GM21515 (cell line): ENCODE results near the gene ZNF710.
"Not testable (repeated sequence)": the region's sequence is repeated elsewhere in the genome, so short reads cannot be mapped to it uniquely, and the experiment has no call there.

ENCODE experiments used
- ATAC-seq: cut with Tn5 transposase; IDR thresholded peaks from one replicate; pipeline ENCODE4 v1.9.1; 2021; ENCODE audit not compliant: unreplicated experiment

The ZNF710 gene, protein sequence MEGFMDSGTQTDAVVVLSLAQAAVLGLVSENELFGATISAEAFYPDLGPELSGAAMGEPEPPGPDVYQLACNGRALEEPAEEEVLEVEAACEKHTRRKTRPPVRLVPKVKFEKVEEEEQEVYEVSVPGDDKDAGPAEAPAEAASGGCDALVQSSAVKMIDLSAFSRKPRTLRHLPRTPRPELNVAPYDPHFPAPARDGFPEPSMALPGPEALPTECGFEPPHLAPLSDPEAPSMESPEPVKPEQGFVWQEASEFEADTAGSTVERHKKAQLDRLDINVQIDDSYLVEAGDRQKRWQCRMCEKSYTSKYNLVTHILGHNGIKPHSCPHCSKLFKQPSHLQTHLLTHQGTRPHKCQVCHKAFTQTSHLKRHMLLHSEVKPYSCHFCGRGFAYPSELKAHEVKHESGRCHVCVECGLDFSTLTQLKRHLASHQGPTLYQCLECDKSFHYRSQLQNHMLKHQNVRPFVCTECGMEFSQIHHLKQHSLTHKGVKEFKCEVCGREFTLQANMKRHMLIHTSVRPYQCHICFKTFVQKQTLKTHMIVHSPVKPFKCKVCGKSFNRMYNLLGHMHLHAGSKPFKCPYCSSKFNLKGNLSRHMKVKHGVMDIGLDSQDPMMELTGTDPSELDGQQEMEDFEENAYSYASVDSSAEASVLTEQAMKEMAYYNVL

DNA sequence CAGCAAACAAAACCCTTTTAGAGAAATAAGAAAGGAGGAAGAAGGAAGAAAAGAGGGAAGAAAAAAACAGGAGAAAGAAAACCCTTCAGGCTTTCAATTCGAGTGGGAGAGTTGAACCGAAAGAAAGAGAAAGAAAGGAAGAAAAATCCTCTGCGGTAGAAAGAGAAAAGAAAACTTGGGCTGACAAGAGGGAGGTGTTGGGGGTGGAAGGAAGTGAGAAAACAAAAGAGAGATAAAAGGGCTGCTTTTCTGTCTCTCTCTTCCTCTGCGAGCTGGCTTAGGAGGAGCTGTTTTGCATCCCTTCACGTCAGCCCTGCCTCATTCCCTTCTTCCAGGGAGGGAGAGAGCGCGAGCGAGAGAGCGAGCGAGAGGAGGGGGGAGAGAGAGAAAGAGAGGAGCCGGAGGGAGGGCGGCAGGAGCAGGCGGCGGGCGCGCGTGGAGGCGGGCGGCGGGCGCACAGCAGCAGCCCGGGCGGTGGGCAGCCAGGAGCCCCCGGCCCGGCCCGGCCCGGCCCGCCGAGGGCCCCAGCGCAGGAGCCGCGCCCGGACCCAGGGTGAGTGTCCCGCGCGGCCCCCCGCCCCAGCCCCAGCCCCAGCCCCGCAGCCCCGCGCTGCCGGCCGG is at the start of gene ZNF710:
TSS of gene ZNF710 (plus strand) at position 263 of the 621 bp plus-strand sequence. CDS start 65,814 bp downstream, outside the sequence.
- ATAC-seq = no peak

DNA sequence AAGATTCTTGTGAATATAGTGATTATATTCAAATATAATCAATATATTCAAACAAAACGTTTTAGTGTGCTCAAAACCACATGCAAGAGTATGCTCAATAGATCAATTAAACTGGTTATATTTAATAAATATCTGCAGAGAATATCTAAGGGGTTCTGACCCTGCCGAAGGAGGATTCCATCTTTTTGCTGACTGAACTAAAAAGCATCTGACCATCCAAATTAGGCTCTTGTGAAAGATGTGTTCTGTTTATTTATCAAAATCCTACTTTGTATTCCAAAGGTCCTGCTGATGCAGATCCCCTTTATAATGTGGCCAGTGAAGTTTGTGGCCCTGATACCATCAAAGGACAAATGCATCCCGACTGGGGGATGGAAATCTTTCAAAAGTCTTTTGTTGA is 46.6 kb upstream of the ZNF710 start:
- no peak for ATAC-seq

DNA sequence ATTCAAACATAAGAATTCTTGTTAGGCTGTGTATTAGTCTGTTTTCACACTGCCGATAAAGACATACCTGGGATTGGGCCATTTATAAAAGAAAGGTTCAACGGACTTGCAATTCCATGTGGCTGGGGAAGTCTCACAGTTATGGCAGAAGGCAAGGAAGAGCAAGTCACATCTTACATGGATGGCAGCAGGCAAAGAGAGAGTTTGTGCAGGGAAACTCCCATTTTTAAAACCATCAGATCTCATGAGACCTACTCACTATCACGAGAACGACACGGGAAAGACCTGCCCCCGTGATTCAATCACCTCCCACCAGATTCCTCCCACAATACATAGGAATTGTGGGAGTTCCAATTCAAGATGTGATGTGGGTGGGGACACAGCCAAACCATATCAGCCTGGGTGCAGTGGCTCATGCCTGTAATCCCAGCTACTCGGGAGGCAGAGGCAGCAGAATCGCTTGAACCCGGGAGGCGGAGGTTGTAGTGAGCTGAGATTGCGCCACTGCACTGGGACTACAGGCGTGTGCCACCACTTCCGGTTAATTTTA is 45.6 kb upstream of the ZNF710 start:
- not testable (repeated sequence) for ATAC-seq

DNA sequence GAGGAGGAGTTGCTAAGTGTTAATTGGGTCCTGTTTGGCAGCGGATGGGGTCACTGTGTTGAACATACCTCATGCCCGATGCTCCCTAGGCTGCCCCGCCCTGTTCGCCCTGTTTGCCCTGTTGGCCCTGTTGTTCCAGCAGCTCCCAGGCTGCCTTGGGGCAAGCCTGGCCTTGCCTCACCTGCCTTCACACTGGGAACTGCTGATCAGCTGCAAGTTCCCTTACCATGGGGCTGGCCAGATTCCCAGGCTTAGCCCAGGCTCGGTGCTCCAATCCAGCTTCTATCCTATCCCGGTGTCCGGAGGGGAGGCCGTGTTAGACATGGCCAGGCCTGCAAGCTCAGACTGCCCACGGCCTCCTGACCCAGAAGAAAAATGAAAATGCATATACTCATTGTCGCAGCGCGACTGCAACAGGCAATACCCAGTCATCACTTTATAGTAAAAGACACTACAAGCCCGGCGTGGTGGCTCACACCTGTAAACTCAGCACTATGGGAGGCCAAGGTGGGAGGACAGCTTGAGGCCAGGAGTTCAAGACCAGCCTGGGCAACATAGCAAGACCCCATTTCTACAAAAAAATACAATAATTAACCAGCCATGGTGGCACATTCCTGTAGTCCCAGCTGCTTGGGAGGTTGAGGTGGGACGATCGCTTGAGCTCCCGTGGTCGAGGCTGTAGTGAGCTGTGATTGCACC is 42.9 kb upstream of the ZNF710 start:
- ATAC-seq = no peak

DNA sequence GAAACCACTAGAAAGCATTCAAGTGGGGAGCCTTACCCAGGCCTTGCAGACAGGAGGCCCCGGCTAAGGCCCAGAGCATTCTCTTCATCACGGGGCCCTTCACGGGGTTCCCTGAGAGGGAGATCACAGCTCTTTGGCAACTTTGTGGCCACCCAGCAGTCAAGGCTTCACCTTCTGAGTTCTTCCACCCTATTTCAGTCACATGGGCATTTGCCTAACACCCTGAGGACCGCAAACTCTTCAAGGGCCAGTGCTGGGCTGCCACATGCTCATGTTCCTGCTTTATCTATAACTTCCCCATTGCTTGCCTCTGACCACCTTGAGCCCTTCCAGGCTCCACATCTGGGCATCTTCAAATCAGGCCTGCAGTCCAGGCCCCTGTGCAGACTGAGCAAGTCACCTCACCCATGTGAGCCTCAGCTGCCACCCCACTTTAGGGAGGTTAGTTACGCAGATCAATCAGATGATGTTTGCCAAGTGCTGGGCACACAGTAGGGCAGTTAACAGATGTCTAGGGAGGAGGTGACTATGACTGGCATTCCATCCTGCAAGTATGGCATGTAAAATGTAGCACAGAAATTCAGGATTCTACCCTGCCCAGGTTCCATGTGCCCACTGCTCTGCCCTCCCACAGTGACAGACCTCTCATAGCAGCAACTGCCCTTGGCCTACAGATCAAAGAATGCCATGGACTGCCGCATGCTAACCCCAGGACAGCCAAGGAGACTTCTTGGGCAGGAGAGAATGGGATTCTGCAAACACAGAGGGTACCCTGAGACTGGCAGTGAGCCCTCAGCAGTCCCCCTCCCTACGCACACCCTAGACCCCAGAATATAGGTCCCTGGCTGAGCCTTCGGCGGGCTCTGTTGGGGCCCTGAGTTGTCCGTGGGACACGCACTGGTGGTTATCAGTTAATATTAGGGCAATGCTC is 37.6 kb upstream of the ZNF710 start:
- no peak for ATAC-seq

DNA sequence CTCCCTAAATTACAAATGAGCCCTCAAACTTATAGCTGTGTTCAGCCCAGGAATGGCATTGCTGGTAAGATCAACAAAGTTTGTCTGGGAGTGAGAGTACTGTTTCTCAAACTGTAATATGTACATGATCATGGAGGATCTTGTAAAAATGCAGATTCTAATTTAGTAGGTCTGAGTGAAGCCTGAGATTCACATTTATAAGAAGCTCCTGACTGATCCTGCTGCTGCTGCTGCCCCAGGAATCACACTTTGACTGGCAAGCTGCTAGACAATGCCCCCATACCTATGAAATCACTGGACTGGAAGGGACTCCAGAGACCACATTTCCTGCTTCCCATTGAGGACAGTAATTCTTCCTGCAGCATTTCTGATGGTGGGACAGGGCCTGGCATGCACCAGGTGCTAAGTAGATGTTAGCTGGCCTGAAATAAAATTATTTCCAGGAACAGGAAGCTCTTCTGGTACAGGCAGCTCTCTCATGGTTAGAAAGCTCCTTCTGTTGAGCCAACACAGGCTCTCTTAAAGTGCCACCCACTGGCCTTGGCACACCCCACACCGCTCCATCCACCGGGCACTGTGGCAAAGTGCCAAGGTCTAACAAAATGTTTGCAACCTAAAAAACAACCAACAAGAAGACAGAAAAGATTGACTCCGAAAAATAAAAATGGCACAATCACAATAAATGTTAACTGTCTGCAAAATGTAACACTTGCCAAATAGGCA is 36.7 kb upstream of the ZNF710 start:
- ATAC-seq = no peak

DNA sequence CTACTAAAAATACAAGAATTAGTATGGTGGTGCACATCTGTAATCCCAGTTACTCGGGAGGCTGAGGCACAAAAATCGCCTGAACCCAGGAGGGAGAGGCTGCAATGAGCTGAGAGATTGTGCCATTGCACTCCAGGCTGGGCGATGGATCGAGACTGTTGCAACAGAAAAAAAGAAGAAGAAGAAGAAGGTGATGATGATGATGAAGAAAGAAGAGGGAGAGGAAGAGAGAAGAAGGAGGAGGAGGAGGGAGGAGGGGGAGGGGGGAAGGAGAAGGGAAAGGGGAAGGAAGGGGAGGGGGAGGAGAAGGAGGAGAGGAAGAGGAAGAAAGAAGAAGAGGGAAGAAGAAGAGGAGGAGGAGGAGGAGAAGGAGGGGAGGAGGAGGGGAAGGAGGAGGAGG is 33.2 kb upstream of the ZNF710 start:
- no peak for ATAC-seq

DNA sequence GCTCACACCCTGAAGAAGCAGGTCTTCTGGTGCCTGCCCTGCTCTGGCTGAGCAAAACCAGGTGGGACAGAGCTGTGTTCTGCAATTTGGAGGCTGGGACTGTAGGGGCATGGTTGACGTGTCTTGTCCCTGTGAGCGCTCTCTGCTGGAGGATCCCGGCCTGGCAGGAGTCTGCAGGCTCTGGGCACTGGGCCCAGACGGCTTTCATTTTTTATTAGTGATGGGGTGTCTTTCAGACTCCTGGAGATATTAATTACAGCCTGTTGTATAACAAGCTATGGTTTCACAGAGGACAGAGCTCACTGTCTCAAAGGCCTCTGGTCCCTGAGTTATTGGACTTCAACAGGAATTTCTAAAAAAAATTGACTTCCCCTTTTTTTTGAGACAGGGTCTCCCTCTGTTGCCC is 29.5 kb upstream of the ZNF710 start:
- ATAC-seq = peak; percentile 87

DNA sequence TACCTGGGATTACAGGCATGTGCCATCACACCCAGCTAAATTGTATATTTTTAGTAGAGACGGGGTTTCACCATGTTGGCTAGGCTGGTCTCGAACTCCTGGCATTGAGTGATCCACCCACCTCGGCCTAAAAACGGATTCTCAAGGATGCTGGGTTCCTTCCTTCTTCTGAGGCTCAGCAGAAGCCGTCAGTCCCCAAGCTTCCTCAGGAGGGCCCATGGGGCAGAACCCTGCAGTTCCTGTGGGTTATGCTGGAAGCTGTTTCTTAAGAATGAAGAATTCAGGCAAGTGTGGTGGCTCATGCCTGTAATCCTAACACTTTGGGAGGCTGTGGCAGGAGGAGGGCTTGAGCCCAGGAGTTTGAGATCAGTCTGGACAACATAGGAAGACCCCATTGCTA is 29.0 kb upstream of the ZNF710 start:
- ATAC-seq = no peak

DNA sequence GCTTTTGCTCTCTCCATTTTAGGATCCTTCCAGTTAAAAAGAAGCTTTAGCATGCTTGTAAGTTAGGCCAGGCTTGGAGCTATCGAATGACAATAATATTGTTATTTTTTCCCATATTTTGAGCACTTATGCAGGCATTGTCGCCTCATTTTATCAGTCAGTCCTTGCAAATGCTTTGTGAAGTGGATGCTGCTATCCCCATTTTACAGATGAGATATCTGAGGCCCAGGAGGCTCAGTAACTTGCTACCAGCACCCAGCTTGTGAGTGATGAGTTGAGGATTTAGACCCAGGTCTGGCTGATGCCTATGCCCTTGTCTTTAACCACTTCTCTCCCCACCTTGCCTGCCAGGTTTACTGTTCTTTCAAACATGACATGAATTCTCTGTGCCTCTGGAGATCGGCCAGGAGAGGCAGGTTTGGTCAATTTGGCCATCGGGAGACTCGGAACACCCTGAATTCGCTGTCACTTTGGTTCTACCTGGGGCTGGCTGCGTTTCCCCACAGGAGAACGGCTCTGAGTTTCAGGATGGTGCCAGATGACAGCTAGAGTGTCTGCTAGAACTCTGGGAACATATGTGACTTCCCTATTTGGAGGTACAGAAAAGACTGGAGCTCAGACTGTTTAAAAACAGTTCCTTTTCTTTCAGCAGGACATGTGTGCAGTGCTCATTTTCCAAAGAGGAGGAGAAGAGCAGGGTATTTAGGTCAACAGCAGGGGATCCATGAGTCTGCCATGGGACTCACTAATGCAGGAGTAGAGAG is 25.5 kb upstream of the ZNF710 start:
- no peak for ATAC-seq

DNA sequence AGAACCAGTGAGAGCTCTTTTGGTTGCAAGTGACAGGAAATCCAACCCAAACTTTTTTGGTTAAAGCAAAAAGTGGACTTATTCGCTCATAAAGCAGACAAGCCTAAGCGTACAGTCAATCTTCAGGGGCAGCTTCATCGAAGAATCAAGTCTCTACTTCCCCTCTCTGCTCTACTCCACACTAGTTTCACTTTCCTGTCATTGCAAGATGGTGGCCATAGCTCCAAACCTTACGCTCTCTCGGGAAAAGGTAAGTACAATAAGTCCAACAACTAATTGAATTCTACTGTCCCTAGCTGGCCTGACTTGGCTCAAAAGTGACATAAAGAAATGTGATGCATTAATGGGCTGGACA is 24.9 kb upstream of the ZNF710 start:
- no peak for ATAC-seq

DNA sequence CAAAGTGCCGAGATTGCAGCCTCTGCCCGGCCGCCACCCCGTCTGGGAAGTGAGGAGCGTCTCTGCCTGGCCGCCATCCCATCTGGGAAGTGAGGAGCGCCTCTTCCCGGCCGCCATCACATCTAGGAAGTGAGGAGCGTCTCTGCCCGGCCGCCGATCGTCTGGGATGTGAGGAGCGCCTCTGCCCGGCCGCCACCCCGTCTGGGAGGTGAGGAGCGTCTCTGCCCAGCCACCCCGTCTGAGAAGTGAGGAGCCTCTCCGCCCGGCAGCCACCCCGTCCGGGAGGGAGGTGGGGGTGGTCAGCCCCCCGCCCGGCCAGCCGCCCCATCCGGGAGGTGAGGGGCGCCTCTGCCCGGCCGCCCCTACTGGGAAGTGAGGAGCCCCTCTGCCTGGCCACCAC is 23.3 kb upstream of the ZNF710 start:
- ATAC-seq = not testable (repeated sequence)

DNA sequence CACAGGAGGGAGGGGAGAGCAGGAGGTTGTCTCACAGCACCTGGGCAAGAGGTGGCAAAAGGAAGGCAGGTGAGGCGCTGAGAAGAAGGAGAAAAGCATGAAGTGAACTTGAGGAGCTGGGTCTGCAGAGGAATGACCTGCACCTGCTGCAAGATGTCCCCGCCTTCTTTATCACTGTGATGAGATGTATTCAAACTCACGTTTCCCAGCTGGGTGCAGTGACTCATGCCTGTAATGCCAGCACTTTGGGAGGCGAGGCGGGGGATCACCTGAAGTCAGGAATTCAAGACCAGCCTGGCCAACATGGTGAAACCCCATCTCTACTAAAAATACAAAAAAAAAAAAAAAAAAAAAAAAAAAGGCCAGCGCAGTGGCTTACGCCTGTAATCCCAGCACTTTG is 22.2 kb upstream of the ZNF710 start:
- no peak for ATAC-seq

DNA sequence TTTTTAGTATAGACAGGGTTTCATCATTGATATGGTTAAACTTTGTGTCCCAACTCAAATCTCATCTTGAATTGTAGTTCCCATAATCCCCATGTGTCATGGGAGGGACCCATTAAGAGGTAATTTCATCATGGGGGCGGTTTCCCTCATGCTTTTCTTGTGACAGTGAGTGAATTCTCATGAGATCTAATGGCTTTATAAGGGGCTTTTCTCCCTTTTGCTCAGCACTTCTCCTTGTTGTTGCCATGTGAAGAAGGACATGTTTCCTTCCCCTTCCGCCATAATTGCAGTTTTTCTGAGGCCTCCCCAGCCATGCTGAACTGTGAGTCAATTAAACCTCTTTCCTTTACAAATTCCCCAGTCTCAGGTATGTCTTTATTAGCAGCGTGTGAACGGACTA is 20.2 kb upstream of the ZNF710 start:
- ATAC-seq = no peak

DNA sequence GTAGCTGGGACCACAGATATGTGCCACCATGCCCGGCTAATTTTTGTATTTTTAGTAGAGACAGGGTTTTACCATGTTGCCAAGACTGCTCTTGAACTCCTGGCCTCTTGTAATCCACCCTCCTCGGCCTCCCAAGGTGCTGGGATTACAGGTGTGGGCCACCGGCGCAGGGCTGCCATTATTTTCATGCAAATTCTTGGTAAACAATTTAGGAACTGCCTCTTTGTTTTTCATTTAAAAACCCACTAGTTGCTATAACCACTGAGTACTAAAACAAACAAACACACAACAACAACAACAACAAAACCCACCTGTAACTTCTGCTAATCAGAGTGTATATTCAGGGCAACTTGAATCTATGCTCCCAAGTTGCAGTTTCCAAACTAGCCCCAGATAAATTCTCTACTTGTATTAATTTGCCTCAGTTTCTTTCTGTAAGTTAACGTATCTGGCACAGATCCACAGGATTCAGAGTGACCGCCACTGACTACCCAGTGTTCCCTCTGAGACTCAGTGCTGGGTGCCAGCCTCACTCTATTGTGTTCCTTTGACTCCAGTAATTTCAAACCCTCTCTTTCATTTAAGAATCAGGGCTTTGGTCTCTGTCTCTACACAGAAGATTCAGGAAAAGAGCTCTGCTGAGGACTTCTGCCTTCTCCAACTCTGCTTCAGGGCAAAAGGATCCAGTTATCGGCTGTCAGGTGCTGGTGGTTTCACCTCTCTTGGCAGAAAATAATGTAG is 18.6 kb upstream of the ZNF710 start:
- no peak for ATAC-seq

DNA sequence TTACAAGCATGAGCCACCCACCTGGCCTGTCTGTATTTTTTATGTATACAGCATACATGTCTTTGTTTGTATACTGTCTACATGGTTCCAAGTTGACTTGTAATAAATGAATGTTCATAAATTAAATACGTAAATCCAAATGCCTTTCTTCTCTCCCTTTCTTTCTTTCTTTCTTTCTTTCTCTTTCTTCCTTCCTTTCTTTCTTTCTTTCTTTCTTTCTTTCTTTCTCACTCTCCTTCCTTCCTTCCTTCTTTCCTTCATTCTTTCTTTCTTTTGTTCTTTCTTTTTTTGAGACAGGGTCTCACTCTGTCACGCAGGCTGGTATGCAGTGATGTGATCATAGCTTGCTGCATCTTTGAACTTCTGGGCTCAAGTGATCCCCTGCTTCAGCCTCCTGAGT is 17.1 kb upstream of the ZNF710 start:
- ATAC-seq = no peak

DNA sequence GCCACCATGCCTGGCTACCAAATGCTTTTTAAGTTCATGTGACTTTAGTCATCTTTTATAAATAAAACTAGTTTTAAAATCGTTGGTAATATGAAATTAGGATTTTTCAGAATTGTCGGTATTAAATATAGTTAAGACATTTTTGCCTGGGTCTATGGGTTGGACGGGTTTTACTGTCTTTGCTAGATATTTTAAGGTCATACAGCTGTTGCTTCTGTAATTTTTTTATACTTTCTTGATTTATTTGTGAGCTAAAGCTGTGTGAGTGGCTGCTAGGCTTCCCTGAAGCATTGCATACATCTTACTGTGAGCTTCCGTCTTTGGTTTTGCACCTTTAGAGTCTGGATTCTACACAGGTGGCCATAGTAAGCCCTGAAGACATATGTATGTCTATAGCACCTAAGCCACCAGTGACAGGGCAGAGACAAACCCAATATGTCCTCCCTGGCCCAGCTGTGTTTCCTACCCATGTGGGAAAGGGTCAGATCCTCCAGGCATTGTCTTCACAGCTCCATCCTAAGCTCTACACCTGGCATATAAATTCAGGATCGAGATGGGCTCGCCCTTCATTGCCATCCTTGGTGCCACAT is 16.6 kb upstream of the ZNF710 start:
- no peak for ATAC-seq

DNA sequence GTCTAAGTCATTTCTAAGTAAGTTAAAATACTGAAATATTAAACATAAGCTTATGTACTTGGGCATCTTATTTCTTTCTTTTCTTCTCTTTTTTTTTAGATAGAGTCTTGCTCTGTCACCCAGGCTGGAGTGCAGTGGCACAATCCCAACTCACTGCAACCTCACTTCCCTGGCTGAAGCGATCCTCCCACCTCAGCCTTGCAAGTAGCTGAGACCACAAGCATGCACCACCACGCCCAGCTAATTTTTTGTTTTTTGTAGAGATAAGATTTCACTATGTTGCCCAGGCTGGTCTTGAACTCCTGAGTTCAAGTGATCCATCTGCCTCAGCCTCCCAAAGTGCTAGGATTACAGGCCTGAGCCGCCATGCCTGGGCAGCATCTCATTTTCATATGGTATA is 16.0 kb upstream of the ZNF710 start:
- no peak for ATAC-seq
